Adipose tissue (tissue), 3 donors: ENCODE data around the gene AEBP1. TPM values are rescaled to one million over a fixed set of nuclear protein-coding genes. Genes with fewer than 3 reads are reported as not detected.

Source experiments
- H3K27ac ChIP-seq: one replicate; pipeline ENCODE4 v1.5.1; 2013; ENCODE audit warnings: low read depth, low read length
- WGBS, 3 donors: extraction: QIAGEN DNeasy Blood & Tissue Kit; methylation state at CpG; one replicate each; pipeline ENCODE4 v1.1.7; 2013; 5-methylcytosine and 5-hydroxymethylcytosine counted together
- polyA plus RNA-seq, 3 donors: library from polyadenylated mRNA; stranded (reverse); fragments of 200-250 nt; gene quantifications; one replicate each; pipeline ENCODE4 v1.2.3, GENCODE V29; 2013
- donor health status: healthy with polysubstance abuse.
- donor health status: Bipolar disorder and iron deficiency.
- donor health status: healthy.

The AEBP1 gene
- polyA plus RNA-seq, 3 donors, result 10.2 to 71.6 (median 65.6) TPM

DNA sequence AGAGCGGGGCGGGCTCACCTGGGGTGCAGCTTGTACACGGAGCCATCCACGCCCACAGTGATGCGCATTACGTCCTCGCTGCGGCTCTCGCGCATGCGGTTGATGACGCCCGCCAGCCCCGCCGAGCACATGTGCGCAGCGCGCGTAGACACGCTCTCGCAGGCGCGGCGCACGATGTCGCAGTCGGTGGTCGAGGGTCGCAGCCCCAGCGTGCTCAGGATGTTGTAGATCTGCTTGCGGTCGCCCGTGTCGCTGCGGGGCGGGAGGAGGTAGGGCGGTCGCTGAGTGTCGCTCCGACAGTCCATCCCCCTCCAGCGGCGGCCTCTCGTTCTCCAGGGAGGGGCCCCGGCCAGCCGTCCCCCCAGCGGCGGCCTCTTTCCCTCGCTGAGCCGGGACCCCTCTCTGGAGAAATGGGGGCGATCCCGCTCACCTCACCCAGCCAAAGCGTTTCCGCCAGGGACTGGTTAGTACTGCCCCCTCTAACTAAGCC is 41.4 kb downstream of the AEBP1 start:
- 12 to 17% (median 12%) methylated on average over 41 to 53 of the region's 53 CpGs for WGBS, 3 donors
- H3K27ac ChIP-seq, result no peak overlapping the region

DNA sequence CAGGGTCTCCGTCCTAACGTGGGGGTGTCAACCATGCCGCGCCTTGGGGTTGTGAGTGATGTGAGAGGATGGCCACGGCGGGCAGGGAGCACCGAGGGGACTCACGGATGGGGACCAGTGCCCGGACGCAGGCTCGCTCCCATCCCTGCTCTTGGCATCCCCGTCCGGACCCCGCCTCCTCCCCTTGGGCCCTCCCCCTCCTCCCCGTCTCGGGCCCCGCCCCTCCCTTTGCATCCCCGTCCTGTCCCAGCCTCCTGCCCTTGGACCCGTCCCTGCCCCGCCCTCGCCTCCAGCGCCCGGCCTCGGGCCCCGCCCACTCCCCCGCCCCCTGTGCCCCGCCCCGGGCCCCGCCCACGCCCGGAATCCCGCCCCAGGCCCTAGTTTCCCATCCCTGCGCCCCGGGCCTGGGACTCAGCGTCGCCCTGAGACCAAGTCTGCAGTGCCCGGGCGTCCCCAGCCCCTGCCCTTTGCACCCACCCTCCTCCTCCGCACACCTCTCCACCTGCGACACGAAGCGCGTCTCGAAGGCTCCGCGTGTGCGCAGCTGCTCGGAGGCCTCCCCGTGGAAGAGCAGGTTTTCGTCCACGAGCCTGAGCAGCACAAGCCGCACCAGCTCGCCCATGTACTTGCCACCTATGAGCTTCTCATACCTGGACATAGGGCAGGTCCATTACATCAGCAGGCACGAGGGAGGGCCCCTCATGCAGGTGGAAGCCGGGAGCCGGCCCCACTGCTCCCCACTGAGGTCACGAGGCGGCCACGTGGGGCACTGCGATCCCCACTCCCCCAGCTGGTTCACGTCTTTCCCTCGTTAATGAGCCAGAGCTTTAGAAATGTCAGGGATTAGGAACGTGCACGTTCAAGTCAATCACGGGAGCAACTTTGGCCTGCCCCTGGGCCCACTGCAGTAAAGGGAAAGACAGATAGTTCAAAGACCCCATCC is 42.1 kb downstream of the AEBP1 start:
- H3K27ac ChIP-seq, result no peak overlapping the region

DNA sequence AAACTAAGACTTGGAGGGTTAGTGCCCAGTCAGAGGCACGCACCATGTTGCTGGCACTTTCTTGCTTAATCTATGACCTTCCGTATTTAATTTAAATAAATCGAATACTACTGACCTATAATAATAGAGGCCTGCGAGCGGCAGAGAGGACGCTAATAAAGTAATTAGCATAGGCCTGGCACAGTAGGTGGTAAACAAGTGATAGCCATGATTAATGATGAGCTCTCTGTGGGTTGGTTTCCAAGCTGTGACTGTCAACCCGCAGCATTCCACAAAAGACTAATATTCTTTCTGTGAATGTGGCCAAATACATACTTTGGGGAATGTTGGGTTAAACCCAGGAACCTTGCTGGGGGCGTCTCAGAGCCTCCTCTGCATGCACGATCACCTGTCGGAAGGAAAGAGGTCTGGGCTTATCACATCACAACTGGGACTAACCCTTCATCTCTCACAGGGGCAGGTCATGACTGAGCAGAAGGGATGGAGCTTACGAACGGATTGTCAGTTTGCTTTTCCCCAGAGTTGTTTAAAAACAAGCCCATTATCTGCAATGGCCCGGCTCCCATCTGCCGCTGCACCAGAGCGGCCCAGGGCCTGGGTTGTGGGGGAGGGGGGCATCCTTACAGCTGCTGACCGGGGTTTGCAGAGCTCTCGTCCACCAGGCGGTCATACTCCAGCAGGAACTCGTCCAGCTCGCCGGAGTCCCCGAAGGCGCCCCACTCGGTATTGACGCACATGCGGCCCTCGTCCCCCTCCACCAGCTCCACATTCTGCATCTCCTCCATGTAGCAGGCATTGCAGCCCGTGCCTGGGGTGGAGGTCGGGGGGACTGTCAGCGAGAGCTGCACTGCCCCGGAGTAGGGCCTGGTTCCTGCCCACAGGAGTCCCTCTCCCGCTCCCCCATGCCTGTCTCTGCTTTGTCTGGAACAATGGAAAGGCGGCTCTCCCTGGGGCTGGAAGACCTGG is 43.2 kb downstream of the AEBP1 start:
- H3K27ac ChIP-seq, result no peak overlapping the region
- 49 to 70% (median 68%) methylated on average over 33 of the region's 33 CpGs for WGBS, 3 donors

More for the DNA sequence above, 42.1 kb downstream of the AEBP1 start:
- 14 to 23% (median 16%) methylated on average over 51 to 65 of the region's 65 CpGs for WGBS, 3 donors

DNA sequence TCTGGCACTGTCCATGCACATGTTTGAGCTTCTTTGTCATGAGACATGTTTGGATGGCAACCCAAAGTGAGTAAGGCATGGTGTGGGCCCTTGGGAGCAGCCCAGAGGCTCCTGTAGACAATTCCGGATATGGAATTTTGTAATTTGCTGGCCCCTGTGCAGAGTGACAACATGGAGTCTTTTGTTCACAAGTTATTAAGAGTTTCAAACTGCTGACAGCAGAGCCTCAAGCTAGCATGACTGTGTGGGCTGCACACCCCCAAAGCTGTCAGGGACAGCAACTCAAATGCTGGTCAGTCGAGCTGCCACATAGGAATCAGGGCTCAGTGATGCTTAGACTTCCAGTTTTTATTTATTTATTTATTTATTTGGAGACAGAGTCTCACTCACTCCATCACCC is 44.0 kb downstream of the AEBP1 start:
- 79 to 84% (median 81%) methylated on average over 2 of the region's 2 CpGs for WGBS, 3 donors
- no peak overlapping the region for H3K27ac ChIP-seq

DNA sequence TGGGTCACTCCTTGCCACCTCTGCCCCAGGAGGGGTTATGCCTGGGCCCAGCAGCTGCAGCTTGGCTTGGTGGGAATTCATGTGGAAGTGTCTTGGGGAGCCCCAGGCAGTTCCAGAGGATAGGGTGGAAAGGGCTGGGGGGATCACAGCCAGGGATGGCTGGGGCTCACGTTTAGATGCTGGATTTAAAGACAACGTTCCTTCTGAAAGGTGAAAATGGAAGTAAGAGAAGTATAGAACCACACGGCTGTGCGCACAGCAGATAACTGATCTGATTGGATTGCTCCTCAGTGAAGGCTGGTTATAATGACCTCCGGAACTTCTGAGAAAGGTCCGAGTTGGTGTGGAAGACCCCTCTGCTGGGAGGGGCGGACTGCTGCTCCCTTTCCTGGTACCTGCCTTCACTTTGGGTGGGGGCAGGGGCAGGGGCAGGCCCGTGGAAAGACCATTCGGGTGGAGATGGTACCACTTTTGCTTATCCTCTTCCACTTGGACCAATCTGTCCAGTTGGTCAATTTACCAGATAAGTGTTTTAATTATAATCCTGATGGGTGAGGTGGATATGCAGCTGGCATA is 44.9 kb downstream of the AEBP1 start:
- H3K27ac ChIP-seq, result no peak overlapping the region
- 85 to 90% (median 87%) methylated on average over 9 of the region's 9 CpGs for WGBS, 3 donors

DNA sequence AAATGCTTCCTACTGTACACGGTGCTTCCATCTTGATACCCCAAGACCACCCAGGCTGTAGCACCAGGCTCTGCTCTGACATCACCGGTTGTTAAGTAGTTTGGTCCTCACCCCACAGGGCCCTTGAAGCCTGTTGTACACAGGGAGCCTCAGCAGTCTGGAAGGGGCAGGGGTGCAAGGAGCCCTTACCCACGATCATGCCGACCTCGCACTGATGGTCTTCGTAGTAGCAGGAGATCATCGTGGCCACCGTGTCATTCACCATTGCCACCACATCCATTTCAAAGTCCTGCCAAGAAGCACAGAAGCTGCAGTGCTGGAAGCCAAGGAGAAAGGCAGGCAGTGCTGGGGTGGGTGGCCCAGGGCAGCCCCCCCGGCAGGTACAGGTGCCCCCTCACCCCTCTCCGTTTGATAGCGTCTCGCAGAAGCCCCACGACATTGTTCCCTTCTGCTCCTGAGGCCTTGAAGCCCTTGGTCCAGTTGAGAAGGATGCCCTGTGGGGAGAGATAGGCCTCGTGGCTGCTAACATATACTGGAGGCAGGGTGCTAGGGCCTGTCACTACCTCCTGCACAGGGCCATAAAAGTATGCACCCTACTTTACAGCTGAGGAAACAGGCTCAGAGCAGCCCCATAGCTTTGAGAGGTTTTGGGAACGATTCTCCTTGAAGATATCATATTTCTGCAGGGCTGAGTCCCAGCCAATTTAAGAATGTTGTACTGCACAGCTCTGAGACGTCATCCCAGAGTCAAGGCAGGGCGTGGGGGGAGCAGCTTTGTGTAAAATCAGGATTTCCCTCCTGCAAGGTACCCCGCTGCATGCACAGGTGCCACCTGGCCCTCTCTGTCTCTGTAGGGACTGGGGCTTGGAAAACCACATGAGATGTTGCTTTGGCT is 45.7 kb downstream of the AEBP1 start:
- 81 to 84% (median 83%) methylated on average over 18 of the region's 18 CpGs for WGBS, 3 donors
- no peak overlapping the region for H3K27ac ChIP-seq

DNA sequence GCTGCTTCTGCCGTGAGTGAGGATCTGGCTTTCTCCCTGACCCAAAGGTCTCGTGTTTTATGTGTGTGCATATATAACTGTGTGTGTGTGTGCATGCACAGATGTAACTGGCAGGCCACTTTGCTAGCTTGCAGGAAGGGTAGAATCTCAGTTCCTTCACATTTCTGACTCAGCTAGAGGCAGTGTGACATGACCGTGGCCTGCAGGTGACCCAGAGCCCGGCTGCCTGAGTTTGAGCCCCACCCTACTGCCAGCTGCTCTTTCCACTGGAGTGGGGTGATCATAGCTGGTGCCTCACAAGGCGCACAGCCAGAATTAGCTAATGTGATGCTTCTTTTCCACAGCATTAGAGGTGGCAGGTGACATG is 46.3 kb downstream of the AEBP1 start:
- WGBS, 3 donors, result 63 to 77% (median 73%) methylated on average over 5 of the region's 5 CpGs
- H3K27ac ChIP-seq, result no peak overlapping the region

DNA sequence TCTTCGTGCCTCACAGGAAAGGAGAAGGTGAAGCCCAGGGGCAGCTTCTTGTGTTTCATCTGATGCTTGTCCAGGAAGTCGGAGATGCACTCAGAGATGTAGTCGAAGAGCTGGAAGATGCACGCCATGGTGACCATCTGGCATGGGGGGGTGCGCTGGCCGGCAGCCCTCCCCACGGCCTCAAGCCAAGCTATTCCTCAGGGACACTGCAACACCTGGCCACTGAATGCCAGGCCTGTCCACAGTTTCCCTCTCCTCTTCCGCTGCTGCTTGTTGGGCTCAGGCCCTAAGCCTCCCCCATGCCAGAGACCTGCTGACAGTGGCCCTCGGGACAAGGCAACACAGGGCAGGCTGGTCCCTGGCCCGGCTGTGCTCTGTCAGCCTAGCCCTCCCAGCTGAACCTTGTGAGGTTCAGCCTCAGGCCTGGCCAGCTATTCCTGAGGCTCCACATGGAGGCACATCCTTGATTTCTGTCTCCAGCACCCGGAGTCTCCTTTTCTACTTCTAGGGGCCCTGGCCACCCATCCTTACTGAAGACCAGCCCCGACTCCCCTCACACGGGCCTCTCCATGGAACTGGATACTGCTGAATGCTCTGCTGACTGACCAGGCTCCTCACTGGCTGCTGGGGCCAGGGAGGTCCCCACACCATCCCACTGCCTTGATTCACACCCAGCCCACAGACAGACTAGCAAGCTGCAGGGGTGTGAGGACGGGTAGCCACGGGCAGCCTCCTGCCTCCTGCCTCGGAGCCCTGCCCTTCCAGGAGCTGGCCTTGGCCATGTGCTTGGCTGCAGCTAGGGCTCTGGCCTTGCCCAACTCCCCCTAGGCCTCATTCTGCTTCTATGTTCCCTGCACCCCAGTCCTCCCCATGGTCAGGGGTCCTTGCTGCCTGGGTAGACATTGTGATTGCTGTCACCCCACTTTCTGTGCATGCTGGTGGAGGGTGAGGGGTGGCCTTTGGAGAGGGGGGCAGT is 47.1 kb downstream of the AEBP1 start:
- H3K27ac ChIP-seq, result no peak overlapping the region
- 87 to 89% (median 89%) methylated on average over 16 of the region's 16 CpGs for WGBS, 3 donors

DNA sequence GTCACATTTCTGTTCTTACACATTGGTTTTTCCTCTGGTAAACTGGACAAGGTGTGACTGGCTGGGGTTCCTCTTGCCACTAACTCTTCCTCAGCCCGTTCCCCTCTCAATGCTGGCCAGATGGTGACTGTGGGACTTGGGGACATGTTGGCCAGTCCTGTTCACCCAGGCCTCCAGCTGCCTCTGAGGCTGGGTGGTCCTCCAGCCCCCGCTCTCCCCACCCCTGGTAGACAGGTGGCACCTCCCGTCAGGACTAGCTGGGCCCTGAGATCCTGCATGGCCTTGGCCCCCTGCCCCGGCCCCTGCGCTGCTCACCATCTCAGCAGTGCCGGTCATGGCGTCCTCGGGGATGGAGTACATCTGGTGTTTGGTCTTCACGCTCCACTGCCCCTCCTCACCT is 47.8 kb downstream of the AEBP1 start:
- WGBS, 3 donors, result 94 to 98% (median 95%) methylated on average over 9 of the region's 9 CpGs

DNA sequence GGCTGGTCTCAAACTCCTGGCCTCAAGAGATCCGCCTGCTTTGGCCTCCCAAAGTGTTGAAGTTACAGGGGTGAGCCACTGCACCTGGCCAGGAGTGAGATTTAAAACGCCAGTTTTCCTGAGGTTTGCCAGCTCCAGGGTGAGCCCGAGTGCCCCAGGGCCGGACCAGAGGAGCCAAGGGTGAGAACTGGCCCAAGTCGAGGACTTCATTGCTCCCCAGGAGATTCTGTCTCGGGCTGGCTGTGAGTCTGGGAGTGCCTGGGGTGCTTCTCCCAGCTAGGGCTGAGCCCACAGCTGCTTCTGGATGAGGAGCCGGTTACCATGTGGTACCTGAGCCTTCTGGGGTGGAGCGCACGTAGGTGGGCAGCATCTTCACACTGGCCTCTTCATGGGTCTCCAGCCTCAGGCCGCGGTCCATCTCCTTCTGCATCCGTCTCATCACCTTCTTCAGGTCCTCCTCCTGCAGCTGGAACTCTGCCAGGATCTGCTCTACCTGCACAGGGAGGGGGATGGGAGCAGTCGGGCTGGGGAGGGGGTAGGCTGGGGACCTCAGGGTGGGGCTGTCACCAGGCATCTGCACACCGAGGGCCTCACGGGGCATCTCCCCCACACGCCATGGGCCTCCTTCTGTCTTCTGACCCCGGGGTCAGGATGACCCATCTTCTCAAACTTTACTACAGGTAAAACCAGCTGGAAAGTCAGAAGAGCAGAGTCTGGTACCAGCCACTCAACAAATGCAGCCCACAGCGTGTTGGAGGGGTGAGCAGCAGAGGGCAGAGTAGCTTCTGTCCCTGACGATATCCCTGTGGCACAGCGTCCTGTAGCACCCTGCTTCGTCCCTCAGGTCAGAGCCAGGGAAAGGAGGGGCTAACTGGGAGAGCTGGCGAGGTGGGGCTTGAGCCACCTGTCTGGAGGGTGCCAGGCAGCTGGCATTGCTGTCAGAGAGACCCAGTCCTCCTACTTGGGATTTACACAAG is 49.1 kb downstream of the AEBP1 start:
- H3K27ac ChIP-seq, result no peak overlapping the region
- 80 to 86% (median 84%) methylated on average over 22 of the region's 22 CpGs for WGBS, 3 donors

More for the DNA sequence above, 47.8 kb downstream of the AEBP1 start:
- no peak overlapping the region for H3K27ac ChIP-seq

DNA sequence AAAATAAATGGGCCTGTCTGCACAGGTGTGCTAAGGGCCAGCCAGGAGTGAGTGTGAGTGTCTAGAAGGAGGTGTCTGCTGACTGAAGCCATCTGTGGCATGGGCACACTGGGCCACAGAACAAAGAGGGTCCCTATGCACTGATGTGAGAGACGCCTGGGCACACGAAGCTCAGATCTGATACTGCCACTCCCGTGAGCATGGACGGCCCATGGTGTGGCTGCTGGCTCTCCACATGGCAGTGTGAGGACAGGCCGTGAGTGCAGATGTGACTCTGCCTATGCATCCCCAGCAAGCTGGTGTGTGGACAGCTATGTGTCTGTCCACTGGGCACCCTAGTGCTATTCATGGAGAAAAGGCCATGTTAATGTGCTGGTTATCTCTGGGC is 49.8 kb downstream of the AEBP1 start:
- H3K27ac ChIP-seq, result no peak overlapping the region
- 91 to 95% (median 93%) methylated on average over 5 of the region's 5 CpGs for WGBS, 3 donors

DNA sequence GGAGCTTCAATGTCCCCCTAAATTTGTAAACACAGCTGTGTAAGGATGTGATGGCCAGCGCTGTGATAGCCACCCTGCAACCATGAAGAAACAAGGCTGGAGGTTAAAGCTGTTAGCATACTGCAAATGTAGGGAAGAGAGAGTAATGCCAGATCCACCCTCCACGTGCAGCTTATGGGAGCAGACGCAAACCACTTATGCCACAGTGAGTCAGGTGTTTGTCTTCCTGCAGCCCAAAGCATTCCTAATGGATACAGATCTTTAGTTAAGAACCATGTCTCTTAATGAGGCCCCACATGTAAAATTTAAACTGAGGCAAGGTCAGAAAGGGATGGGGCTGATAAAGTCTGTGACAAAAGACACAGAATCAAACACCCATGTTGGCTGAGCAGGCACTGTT is 50.6 kb downstream of the AEBP1 start:
- WGBS, 3 donors, result 70 to 76% (median 76%) methylated on average over 3 of the region's 3 CpGs
- H3K27ac ChIP-seq, result no peak overlapping the region

DNA sequence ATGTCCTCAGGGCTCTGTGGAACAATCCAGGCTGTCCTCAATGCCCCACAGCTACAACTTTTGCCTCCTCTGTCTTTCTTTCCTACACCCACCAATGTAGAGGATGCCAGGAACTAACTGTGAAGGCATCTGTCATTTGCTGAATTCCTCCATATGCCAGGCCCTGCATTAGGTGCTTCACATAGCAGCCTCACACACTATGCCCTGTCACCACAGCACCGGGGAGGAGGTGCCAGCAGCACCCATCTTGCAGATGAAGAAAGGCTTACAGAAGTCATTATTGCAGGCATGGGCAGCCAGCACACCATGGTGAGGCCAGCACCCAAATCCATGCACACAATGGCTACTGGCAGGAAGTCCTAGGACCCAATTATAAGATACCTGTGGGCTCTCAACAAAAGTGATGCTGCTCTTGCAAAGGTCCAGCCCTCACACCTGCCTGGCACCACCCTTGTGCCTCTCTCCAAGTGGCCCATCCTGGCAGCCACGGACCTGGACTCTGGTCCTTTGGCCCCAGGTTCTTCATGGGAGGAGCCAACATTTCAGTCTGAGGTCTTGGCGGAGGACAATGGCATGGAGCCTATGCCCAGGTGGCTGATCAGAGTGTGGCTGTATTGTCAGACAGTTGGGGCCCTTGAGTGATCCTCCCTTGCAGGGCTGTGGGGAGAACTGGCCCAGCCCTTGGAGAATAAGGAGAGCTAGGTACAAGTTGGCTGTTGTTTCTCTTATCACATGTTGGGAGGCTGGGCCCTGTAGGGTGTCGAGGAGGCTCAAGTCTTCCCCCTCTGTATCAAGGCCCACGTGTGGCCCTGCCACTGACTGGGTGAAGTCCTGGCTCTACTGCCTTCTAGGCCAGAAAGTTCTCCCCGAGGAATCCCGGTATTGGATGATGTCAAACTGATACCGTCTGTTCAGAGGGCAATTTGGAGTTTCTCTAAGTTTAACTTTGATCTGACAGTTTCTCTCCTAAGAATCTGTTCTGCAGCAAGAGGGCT is 51.3 kb downstream of the AEBP1 start:
- no peak overlapping the region for H3K27ac ChIP-seq
- 72 to 85% (median 82%) methylated on average over 8 of the region's 8 CpGs for WGBS, 3 donors

DNA sequence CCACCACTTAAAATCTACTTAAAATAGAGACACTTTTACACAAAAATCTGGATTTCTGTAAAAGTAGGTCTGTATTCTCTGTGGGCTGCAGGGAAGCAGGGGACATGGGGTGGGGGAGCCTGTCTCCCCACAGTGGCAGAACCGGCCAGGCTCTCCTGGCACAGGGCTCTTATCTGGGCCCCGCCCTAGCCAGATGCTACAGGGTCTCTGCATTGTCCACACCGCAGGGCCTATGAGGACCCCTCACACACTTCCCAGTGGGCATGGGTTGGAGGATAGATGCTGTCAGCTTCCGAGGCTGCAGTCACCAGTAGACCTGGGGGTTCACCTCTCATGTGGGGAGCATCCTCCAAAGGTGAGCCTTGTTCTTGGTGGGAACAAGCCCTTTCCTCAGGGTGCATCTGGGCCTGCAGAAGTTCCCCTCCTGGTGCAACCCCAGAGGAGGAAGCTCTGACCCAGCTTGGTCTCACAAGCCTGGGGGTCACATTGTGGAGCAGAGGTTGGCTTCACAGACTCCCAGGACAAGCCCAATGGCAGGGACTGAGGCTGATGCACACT is 52.4 kb downstream of the AEBP1 start:
- H3K27ac ChIP-seq, result no peak overlapping the region
- WGBS, 3 donors, result 75 to 91% (median 83%) methylated on average over 4 of the region's 4 CpGs
